HL-60 (cell line): ENCODE measurements around the gene ETV3.

Source experiments
- POLR2AphosphoS5 ChIP-seq: IDR thresholded peaks from 2 replicates; pipeline ENCODE4 v1.6.1; 2012; ENCODE audit warnings: low read depth
- SPI1 ChIP-seq: IDR thresholded peaks from 2 replicates; pipeline ENCODE4 v1.6.1; 2012; ENCODE audit warnings: low read depth, mild to moderate bottlenecking, borderline replicate concordance
- TF ChIP-seq, protein P1 (sequence below): IDR thresholded peaks from one replicate; pipeline ENCODE4 v1.5.1; 2011; ENCODE audit warnings: low read length, control low read depth, inconsistent platforms; ENCODE audit not compliant: insufficient read depth

- no peak for TF ChIP-seq POLR2AphosphoS5
- TF ChIP-seq, protein P1, sequence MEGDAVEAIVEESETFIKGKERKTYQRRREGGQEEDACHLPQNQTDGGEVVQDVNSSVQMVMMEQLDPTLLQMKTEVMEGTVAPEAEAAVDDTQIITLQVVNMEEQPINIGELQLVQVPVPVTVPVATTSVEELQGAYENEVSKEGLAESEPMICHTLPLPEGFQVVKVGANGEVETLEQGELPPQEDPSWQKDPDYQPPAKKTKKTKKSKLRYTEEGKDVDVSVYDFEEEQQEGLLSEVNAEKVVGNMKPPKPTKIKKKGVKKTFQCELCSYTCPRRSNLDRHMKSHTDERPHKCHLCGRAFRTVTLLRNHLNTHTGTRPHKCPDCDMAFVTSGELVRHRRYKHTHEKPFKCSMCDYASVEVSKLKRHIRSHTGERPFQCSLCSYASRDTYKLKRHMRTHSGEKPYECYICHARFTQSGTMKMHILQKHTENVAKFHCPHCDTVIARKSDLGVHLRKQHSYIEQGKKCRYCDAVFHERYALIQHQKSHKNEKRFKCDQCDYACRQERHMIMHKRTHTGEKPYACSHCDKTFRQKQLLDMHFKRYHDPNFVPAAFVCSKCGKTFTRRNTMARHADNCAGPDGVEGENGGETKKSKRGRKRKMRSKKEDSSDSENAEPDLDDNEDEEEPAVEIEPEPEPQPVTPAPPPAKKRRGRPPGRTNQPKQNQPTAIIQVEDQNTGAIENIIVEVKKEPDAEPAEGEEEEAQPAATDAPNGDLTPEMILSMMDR, result no peak
- no peak for TF ChIP-seq SPI1
Measured at GRCh38 chr1:157141212-157141855, 3.1 kb upstream of the ETV3 start.
